Stimulated activated naive CD8-positive, alpha-beta T cell treated with anti-CD3 and anti-CD28 coated beads, Interleukin-15, Interleukin-2, amounts not matched to agents 100 U/mL and 50 U/mL, for 24 hours (primary cell): ENCODE data around the gene PRKCA.
"Not testable (repeated sequence)": the region's sequence is repeated elsewhere in the genome, so short reads cannot be mapped to it uniquely, and the experiment has no call there.

Experiments used
- ATAC-seq: fragments of 150-1000 bp; cut with Tn5 transposase; one replicate; pipeline ENCODE4 v1.10.0; 2021
- DNase-seq: peaks from one replicate; pipeline ENCODE4 v3.0.0; 2021

PRKCA gene

DNA sequence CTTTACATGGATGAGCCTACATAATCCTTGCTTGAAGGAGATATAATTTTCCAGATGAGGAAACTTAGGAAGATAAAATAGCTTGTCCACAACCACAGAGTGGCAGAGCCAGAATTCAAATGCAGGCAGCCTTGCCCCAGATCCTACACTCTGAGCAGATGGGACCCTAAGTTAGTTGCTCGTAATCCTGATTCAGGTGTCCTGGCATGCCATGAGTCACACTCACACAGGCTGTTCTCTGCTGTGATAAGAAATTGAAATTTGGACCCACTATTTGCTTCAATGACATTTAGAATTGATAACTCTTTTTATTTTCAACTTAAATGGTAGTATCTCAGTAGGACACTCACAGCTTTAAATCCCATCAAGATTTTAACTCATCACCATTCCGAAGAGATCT is 381.8 kb downstream of the PRKCA start:
- ATAC-seq, result no peak
- DNase-seq, result no peak

GRCh38 chr17:66684731-66685130 is 382.3 kb downstream of the PRKCA start:
- DNase-seq (no peak), ATAC-seq (no peak)

- ATAC-seq, result no peak
- no peak for DNase-seq
These were observed 384.2 kb downstream of the PRKCA start for GRCh38 chr17:66686601-66687000.

GRCh38 chr17:66687570-66688284 is 385.3 kb downstream of the PRKCA start:
- no peak for ATAC-seq
- DNase-seq, result no peak

- DNase-seq (no peak), ATAC-seq (no peak)
These were observed 386.8 kb downstream of the PRKCA start for GRCh38 chr17:66689221-66689620.

DNA sequence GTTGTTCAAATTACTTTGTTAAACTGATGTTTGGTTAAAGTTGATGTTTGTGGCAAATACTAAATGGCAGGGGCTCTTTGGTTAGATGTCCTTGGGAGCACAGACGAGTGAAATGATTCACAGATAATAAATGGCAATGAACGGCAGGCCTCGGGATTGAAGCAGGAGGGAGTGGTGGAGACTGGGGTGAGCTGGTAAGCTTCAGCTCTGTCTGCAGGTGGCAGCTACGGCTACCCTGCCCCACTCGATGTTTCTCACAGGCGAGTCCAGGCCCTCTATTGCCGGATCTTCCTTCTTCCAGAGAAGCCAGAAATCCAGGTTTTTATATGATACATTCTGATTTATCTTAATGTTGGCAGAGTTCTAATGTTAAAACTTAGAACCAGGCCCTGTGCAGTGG is 387.8 kb downstream of the PRKCA start:
- DNase-seq, result no peak
- no peak for ATAC-seq

DNA sequence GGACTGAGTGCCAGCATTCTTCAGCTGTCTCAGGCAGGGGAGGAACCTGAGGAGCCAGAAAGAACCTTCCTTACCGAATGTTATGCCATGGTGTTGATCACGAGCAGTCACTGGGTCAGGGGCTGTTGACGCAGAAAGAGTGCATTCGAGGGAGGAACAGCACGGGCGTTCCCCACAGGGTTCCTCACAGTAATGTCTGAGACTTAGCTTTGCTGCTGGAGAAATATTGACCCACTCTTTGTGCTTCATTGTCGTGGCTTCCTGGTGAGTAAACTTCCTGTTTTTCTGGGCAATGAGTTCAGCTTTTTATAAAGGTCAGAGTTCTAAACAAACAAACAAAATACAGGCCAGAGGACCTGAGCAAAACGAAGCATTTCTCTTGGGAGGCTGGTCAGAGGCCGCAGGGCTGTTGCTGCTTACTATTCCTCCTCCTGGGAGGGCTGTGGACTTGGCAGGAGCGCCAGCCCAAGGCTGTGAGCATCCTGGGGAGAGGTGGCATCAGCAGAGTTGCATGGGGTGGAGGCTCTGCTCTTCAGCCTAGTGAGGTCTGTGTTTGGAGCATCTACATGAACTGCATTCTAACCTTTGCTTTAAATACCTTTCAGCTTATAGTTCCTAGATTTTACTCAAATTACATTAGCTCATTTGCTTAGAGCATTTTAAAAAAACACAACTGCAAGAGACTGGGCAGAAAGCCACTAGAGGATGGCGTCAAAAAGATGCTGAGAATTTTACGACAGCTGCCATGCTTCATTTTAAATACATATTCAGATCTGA is 389.4 kb downstream of the PRKCA start:
- DNase-seq (no peak), ATAC-seq (no peak)

DNA sequence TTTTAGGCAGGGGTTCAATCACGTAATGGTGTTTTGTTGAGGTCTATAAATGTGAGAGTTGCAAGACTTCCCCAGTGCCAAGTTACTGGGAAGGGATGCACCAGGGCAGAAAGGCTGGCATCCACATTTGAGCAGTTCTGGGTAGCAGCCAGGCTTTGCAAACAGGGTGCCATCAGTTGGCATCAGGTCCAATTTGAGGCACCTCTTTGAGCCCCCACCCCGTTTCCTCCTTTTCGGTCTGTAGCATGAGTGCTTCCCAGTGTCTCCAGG is 389.9 kb downstream of the PRKCA start:
- no peak for ATAC-seq
- no peak for DNase-seq

- no peak for ATAC-seq
- no peak for DNase-seq
These were observed 392.7 kb downstream of the PRKCA start for GRCh38 chr17:66695098-66695497.

DNA sequence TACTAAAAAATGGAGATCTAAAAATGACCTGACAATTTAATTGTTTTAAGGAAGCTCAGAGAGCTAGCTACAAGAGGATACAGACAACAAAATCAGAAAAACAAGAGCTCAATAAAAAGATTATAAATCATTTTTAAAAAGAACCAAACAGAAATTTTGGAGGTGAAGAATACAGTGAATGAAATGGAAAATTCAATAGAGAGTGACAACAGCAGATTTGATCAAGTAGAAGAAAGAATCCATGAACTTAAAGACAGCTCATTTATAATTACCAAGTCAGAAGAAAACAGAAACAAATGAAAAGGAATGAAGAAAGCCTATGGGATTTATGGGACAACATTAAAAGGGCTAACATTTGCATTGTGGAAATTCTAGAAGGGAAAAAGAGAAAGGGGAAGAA is 395.9 kb downstream of the PRKCA start:
- DNase-seq (no peak), ATAC-seq (no peak)

- ATAC-seq (no peak), DNase-seq (no peak)
These were observed 399.0 kb downstream of the PRKCA start for GRCh38 chr17:66701462-66701861.

- no peak for DNase-seq
- peak; percentile 65 for ATAC-seq
These were observed 399.9 kb downstream of the PRKCA start for GRCh38 chr17:66702106-66702936.

DNA sequence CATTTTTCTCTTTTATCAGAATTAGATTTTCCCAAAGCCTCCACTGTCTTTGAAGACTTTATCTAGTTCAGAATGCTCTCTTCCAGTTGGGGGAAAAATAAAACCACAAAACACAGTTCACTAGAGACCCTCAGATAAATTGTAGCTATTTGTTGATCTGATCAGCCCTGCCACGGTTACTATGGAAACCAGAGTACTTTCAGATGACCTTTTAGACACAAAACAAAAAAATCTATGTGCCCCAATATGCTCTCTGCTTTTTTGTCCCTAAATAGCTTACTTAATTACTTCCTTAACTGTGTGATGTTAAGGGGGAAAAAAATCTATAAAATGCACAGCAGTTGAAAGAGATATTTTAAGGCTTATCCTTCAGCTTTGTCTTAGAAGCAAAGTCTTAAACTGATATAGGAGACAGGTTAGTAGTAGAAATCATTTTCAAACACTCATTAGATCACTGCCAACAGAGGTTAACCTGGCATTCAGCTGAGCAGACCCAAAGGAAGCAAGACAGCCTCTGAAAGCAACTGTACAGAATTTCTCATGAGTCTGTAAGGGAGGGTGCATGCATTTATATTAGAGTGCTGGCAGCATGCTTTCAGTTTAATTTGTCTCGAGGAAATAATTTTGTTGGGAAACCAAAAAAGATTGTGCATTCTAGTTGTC is 402.6 kb downstream of the PRKCA start:
- ATAC-seq (no peak), DNase-seq (no peak)

- ATAC-seq (no peak), DNase-seq (no peak)
These were observed 404.5 kb downstream of the PRKCA start for GRCh38 chr17:66706851-66707450.

GRCh38 chr17:66711401-66711800 is 409.0 kb downstream of the PRKCA start:
- ATAC-seq, result no peak
- DNase-seq, result no peak

DNA sequence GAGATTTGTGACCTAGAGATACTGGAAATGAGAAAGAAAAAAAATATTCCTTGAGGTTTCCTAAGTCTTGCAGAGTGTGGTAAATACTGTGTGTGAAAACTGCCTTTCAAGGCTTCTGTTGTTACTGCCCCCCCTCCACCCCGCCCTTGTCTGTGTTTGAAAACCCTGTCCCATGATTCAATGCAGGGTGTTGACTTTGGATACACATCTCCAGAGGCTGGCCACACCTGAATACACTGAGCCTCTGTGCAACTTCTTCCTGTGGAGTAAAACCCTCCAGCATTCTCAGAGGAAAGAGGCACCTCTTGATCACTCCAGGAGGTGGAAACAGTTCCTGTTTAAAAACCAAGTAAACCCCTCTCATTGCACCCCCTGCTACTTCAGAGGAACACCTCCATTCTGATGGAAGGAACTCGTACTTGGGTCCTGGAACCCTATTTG is 409.5 kb downstream of the PRKCA start:
- ATAC-seq (no peak), DNase-seq (no peak)

DNA sequence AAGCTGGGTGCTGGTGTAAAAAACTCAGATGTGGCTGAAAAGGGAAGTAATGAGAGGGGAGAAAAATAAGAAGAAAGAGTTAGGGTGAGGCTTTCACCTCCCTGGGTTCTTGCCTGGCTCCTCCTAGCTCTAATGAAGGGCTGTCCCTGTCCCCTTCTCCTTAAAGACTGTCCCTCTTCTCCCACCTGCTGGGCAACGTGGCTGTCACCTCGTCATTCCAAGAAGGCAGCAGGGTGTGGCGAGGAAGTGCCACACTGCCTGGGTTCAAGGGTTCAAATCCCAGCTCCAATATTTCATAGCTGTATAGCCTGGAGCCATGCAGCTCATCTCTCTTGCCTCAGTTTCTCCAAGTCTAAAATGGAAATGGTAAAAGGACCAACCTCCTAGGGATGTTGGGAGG is 410.0 kb downstream of the PRKCA start:
- DNase-seq (no peak), ATAC-seq (no peak)

- ATAC-seq, DNase-seq: not testable (repeated sequence)
These were observed 410.7 kb downstream of the PRKCA start for GRCh38 chr17:66713021-66713532.

- DNase-seq (peak; percentile 12), ATAC-seq (peak; percentile 79)
These were observed 411.2 kb downstream of the PRKCA start for GRCh38 chr17:66713533-66714042.

- no peak for ATAC-seq
- no peak for DNase-seq
These were observed 411.9 kb downstream of the PRKCA start for GRCh38 chr17:66714046-66715023.
